ENCODE measurements around the gene URB1. TPM values are rescaled to one million over a fixed set of nuclear protein-coding genes. Genes with fewer than 3 reads are reported as not detected.

The URB1 gene
- total RNA-seq, 4 donors from 2014 or later = 13.7 to 17.7 (median 15.2) TPM

DNA sequence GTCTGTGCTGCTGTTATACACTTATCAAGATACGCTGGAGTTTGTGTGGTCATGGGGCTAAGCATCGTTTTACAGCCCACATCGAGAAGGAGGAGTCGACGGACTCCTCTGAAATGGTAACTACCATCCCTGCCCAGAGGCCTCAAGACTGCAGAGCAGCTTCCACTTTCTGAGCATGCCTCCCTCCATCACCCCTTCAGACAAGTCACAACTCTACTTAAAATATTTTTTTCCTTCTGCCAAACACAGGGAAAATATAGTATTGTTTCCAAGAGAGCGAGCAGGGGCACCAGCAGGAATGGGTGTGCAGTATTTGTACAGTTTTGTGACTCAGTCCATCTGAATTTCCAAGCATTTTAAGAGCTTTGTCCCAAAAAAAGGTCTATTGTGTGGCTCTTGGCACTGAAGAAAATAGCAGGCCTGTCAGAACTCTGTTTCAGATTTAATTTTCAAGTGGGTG lies 33.8 kb upstream of the URB1 start:
- DNase-seq (no peak), ATAC-seq (no peak)
- H3K27me3 ChIP-seq = no peaks in the 10 kb centered on the region
- intact Hi-C loops (cut with DNase I; ENCODE audit: low total_unique reads) = no loop called here
- TF ChIP-seq, protein P1, sequence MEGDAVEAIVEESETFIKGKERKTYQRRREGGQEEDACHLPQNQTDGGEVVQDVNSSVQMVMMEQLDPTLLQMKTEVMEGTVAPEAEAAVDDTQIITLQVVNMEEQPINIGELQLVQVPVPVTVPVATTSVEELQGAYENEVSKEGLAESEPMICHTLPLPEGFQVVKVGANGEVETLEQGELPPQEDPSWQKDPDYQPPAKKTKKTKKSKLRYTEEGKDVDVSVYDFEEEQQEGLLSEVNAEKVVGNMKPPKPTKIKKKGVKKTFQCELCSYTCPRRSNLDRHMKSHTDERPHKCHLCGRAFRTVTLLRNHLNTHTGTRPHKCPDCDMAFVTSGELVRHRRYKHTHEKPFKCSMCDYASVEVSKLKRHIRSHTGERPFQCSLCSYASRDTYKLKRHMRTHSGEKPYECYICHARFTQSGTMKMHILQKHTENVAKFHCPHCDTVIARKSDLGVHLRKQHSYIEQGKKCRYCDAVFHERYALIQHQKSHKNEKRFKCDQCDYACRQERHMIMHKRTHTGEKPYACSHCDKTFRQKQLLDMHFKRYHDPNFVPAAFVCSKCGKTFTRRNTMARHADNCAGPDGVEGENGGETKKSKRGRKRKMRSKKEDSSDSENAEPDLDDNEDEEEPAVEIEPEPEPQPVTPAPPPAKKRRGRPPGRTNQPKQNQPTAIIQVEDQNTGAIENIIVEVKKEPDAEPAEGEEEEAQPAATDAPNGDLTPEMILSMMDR (IDR thresholded peaks at IDR 0.05 in 4 of 5, conservative IDR thresholded peaks at IDR 0.05 in 1 of 5) = no peak
- no peak for TF ChIP-seq POLR2A (IDR thresholded peaks at IDR 0.05)
- in situ Hi-C loops (cut with MboI; ENCODE audit: low sequenced_read_pairs in 4 of 4) = no loop called here
- H3K4me3 ChIP-seq = no peak overlapping the region
- no peaks in the 10 kb centered on the region for H3K9me3 ChIP-seq
- H3K36me3 ChIP-seq = no peaks in the 10 kb centered on the region
- no peaks in the 10 kb centered on the region for H3K4me1 ChIP-seq
- H3K27ac ChIP-seq = no peak overlapping the region

DNA sequence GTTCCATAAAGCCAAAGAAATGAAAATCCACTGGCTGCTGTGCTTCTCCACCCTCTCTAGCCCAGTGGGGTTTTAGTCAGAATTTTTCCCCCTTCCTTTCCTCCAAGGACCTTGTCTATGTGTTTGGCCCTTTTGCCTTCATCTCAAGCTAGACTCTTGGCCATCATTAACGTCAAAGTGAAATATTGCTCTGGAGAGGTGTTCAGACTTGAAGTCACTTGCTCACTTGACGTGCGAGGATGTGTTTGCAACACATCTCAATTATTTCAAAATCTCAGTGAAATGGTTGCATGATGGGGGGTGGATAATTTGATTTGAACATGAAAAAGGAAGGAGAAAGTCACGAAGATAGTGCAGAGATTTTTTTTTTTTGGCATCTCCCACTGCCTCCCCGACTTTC lies 33.3 kb upstream of the URB1 start:
- Histone ChIP-seq H3K4me1 (no peaks in the 10 kb centered on the region), H3K36me3 (no peaks in the 10 kb centered on the region), H3K27me3 (no peaks in the 10 kb centered on the region), H3K9me3 (no peaks in the 10 kb centered on the region), H3K27ac (no peak overlapping the region), H3K4me3 (no peak overlapping the region)
- no peak for TF ChIP-seq POLR2A (IDR thresholded peaks at IDR 0.05)
- in situ Hi-C loops (cut with MboI; ENCODE audit: low sequenced_read_pairs in 4 of 4) = no loop called here
- intact Hi-C loops (cut with DNase I; ENCODE audit: low total_unique reads) = no loop called here
- ATAC-seq = no peak
- no peak for DNase-seq

DNA sequence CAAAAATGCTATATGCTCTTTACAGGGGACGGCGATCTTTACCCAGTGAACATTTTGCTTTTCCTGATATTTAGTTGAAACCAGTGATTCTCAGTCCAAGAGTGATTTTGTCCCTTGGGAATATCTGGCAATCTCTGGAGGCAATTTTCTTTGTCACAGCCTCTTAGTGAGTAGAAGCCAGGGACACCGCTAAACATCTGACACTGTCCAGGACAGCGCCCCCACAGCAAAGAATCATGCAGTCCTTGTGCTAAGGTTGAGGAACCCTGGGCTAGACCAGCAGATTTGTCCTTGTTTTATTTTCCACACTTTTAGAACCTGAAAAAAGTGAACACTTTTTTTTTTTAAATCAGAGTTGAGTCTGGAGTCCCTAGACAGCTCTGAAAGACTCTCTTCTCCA lies 32.8 kb upstream of the URB1 start:
- Histone ChIP-seq H3K27ac (no peak overlapping the region), H3K4me1 (no peaks in the 10 kb centered on the region)
- in situ Hi-C loops (cut with MboI; ENCODE audit: low sequenced_read_pairs in 4 of 4) = no loop called here

DNA sequence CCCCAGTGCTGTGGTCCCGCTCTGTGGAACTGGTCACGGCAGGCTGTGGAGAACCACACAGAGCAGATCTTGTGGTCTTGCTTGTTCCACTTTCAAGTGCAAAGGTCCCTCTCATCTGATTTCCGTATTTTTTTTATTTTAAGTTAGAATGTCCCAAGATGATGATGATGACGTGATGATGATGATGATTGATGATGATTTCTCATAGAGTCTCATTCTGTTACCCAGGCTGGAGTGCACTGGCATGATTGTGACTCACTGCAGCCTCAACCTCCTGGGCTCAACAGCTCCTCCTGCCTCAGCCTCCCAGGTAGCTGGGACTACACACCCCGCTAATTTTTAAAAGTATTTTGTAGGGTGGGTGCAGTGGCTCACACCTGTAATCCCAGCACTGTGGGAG lies 31.9 kb upstream of the URB1 start:
- no peaks in the 10 kb centered on the region for H3K4me1 ChIP-seq
- in situ Hi-C loops (cut with MboI; ENCODE audit: low sequenced_read_pairs in 4 of 4) = no loop called here
- no peak overlapping the region for H3K27ac ChIP-seq
- ATAC-seq (no peak), DNase-seq (no peak)
- H3K27me3 ChIP-seq = no peaks in the 10 kb centered on the region
- no peaks in the 10 kb centered on the region for H3K36me3 ChIP-seq
- no peak for TF ChIP-seq POLR2A (IDR thresholded peaks at IDR 0.05)
- TF ChIP-seq, protein P1 (IDR thresholded peaks at IDR 0.05 in 4 of 5, conservative IDR thresholded peaks at IDR 0.05 in 1 of 5) = no peak
- no peaks in the 10 kb centered on the region for H3K9me3 ChIP-seq
- intact Hi-C loops (cut with DNase I; ENCODE audit: low total_unique reads) = no loop called here
- no peak overlapping the region for H3K4me3 ChIP-seq

More for the DNA sequence above, 32.8 kb upstream of the URB1 start:
- ATAC-seq = no peak
- Histone ChIP-seq H3K9me3 (no peaks in the 10 kb centered on the region), H3K36me3 (no peaks in the 10 kb centered on the region), H3K4me3 (no peak overlapping the region), H3K27me3 (no peaks in the 10 kb centered on the region)
- intact Hi-C loops (cut with DNase I; ENCODE audit: low total_unique reads) = no loop called here
- DNase-seq = no peak
- no peak for TF ChIP-seq POLR2A (IDR thresholded peaks at IDR 0.05)
- TF ChIP-seq, protein P1 (IDR thresholded peaks at IDR 0.05 in 4 of 5, conservative IDR thresholded peaks at IDR 0.05 in 1 of 5) = no peak

DNA sequence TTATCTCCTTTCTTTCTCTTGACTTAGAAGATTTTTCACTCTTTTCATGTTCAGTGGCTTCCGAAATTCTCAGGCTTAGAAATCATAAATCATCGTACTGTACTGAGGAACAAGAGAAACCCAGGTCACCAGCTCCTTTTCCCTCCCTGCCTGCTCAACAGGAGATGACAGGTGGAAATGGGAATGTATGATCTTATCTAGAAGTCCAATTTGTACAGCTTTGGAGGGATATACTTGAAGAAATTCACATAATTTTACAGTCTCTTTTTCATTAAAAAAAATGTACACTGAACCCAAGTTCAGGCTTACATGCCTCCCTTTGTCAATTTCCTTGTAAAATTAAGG lies 31.4 kb upstream of the URB1 start:
- Histone ChIP-seq H3K36me3 (no peaks in the 10 kb centered on the region), H3K27ac (no peak overlapping the region), H3K9me3 (no peaks in the 10 kb centered on the region), H3K4me3 (no peak overlapping the region), H3K27me3 (no peaks in the 10 kb centered on the region), H3K4me1 (no peaks in the 10 kb centered on the region)
- intact Hi-C loops (cut with DNase I; ENCODE audit: low total_unique reads) (no loop called here), in situ Hi-C loops (cut with MboI; ENCODE audit: low sequenced_read_pairs in 4 of 4) (no loop called here)
- ATAC-seq = no peak
- TF ChIP-seq POLR2A (IDR thresholded peaks at IDR 0.05) = no peak
- TF ChIP-seq, protein P1 (IDR thresholded peaks at IDR 0.05 in 4 of 5, conservative IDR thresholded peaks at IDR 0.05 in 1 of 5) = no peak
- DNase-seq = no peak

Measured in gastrocnemius medialis (tissue), 4 donors.